B cell (primary cell): Measurements from ENCODE around the gene SYTL5.

Source experiments
- EZH2 ChIP-seq: IDR thresholded peaks from 2 replicates; pipeline ENCODE4 v1.6.1; 2012; ENCODE audit warnings: borderline replicate concordance, low read depth, mild to moderate bottlenecking, moderate library complexity, low read length; ENCODE audit not compliant: insufficient read depth, poor library complexity, severe bottlenecking
- TF ChIP-seq, protein P1 (sequence below): fragments of 200-600 bp; IDR thresholded peaks from one replicate; pipeline ENCODE4 v1.8.0; 2022; ENCODE audit warnings: antibody characterized with exemption, mild to moderate bottlenecking

DNA sequence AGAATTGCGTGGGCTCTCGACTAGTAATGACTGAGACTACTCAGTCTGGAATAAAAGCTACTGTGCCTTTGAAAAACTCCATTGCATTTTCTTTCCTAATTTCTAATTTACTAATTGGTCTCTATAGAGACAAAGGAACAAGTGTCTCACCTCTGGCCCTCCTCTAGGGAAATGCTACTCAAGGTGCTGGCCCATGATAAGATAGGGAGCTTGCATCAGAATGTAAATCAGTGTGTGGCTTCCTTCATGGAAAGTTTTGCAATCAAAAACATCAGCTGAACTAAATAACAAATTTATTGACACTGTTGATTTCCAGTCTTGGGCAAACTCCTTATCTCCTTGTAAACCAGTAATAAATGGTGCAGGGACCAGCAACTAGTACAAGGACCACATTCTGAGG, 132.5 kb downstream of the SYTL5 start:
- TF ChIP-seq, protein P1, sequence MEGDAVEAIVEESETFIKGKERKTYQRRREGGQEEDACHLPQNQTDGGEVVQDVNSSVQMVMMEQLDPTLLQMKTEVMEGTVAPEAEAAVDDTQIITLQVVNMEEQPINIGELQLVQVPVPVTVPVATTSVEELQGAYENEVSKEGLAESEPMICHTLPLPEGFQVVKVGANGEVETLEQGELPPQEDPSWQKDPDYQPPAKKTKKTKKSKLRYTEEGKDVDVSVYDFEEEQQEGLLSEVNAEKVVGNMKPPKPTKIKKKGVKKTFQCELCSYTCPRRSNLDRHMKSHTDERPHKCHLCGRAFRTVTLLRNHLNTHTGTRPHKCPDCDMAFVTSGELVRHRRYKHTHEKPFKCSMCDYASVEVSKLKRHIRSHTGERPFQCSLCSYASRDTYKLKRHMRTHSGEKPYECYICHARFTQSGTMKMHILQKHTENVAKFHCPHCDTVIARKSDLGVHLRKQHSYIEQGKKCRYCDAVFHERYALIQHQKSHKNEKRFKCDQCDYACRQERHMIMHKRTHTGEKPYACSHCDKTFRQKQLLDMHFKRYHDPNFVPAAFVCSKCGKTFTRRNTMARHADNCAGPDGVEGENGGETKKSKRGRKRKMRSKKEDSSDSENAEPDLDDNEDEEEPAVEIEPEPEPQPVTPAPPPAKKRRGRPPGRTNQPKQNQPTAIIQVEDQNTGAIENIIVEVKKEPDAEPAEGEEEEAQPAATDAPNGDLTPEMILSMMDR = no peak
- no peak for TF ChIP-seq EZH2
